ENCODE data around the gene LDLRAP1.

DNA sequence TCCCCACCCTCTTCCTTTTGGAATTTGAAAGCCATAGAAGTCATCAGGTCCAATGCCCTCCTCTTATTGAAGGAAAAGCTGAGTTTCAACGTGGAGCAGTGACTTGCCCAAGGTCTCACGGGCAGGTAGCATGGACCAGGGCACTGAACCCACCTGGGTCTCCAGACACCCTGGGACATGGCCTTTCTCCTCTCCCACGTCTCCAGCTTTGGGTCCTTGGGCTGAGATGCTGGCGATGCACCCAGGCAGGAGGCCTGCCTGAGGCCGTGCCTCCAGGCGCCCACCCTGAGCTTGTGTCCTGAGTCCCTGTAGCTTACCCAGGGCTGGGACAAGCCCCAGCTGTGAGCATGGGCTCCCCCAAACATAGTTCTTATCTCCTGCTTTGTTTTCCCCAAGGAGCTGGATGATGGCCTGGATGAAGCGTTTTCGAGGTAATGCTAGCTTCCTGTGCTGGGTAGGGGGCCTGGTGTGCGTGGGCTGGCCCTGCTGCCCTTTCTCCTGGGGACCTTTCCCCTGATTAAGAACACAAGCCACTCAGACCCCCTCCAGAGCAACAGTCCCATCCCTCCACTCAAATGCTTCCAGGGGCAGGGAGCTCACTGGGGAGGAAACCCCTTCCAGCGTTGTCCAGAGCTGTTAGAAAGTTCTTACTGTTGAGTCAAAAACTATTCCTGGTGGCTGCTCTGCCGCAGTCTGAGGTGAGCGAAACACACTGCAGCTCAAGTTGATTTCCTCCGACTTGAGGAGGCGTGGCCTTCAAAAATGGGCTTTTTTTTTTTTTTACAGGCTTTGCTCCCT, 21.6 kb downstream of the LDLRAP1 start:
- TF ChIP-seq, protein P1, sequence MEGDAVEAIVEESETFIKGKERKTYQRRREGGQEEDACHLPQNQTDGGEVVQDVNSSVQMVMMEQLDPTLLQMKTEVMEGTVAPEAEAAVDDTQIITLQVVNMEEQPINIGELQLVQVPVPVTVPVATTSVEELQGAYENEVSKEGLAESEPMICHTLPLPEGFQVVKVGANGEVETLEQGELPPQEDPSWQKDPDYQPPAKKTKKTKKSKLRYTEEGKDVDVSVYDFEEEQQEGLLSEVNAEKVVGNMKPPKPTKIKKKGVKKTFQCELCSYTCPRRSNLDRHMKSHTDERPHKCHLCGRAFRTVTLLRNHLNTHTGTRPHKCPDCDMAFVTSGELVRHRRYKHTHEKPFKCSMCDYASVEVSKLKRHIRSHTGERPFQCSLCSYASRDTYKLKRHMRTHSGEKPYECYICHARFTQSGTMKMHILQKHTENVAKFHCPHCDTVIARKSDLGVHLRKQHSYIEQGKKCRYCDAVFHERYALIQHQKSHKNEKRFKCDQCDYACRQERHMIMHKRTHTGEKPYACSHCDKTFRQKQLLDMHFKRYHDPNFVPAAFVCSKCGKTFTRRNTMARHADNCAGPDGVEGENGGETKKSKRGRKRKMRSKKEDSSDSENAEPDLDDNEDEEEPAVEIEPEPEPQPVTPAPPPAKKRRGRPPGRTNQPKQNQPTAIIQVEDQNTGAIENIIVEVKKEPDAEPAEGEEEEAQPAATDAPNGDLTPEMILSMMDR (IDR thresholded peaks at IDR 0.05) = no peak
- TF ChIP-seq EZH2 (IDR thresholded peaks at IDR 0.05) (no peak), EZH2phosphoT487 (IDR thresholded peaks at IDR 0.05) (no peak)
